ENCODE results near the gene ZBTB20. TPM values are rescaled to one million over a fixed set of nuclear protein-coding genes. Genes with fewer than 3 reads are reported as not detected.

ZBTB20 gene
- total and polyA plus RNA-seq, 2 donors from 2014 or later = 0.99 to 142 TPM

DNA sequence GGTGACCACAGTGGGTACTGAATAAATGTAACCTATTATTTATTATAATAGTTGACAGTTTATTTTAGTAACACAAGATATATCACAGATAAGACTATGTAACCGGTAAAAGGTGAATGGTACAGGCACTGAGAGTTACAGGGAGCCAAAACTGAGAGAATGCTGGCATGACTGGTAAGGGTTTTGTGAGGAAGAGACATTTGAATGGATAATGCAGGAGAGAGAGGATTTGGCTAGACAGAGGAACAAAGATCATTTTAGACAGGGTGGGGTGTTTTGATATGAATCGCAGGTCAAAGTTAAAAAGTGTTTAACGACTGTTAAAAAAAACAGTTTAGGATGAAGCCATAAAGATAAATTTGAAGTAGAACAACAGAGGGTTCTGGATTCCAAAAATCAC, 421.1 kb downstream of the ZBTB20 start:
- no peak overlapping the region for H3K9ac ChIP-seq (ENCODE audit: low read length in 3 of 3)
- no peaks in the 10 kb centered on the region for H3K27me3 ChIP-seq (ENCODE audit: control insufficient read depth, insufficient read depth, low read length)
- peaks cover 0 to 17% (median 5%) of the 10 kb centered on the region in 3 donors for H3K4me1 ChIP-seq (ENCODE audit: control insufficient read depth in 2 of 3, insufficient read depth in 2 of 3, low read depth in 1 of 3, low read length in 3 of 3)
- H3K36me3 ChIP-seq (ENCODE audit: control insufficient read depth in 2 of 3, insufficient read depth in 3 of 3, low read length in 3 of 3) = no peaks in the 10 kb centered on the region
- intact Hi-C loops (cut with DNase I) = no loop called here
- H3K27ac ChIP-seq (ENCODE audit: low read depth in 2 of 2, low read length in 2 of 2) = no peak overlapping the region
- no peaks in the 10 kb centered on the region for H3K9me3 ChIP-seq (ENCODE audit: control insufficient read depth in 2 of 3, insufficient read depth in 1 of 3, low read length in 3 of 3)
- FAIRE-seq (no peak), DNase-seq (no peak)
- no peak overlapping the region for H3K4me3 ChIP-seq (ENCODE audit: low read length in 3 of 3)
- TF ChIP-seq, protein P1, sequence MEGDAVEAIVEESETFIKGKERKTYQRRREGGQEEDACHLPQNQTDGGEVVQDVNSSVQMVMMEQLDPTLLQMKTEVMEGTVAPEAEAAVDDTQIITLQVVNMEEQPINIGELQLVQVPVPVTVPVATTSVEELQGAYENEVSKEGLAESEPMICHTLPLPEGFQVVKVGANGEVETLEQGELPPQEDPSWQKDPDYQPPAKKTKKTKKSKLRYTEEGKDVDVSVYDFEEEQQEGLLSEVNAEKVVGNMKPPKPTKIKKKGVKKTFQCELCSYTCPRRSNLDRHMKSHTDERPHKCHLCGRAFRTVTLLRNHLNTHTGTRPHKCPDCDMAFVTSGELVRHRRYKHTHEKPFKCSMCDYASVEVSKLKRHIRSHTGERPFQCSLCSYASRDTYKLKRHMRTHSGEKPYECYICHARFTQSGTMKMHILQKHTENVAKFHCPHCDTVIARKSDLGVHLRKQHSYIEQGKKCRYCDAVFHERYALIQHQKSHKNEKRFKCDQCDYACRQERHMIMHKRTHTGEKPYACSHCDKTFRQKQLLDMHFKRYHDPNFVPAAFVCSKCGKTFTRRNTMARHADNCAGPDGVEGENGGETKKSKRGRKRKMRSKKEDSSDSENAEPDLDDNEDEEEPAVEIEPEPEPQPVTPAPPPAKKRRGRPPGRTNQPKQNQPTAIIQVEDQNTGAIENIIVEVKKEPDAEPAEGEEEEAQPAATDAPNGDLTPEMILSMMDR (IDR thresholded peaks at IDR 0.05; ENCODE audit: borderline replicate concordance, extremely low read depth, insufficient read depth) = no peak

DNA sequence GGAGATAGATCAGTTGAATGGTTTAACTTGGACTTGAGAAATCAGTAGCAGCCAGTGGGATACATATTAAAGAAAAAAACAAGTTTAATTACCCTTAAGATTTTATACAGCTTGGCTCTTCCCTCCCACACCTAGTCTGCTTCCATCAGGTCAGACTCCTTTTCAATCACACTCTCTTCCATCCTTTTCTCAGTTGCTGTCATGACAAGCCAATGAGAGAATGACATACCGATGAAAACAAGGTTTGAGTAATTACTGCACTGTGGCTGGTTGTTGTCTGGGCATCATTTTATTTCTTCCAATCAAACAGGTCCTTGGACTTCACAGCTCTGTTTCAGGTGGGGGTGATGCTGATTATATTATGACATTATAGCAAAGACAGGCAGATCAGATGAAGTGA, 424.6 kb downstream of the ZBTB20 start:
- Histone ChIP-seq H3K4me1 (ENCODE audit: control insufficient read depth in 2 of 3, insufficient read depth in 2 of 3, low read depth in 1 of 3, low read length in 3 of 3) (peaks cover 0 to 28% (median 11%) of the 10 kb centered on the region in 3 donors), H3K4me3 (ENCODE audit: low read length in 3 of 3) (no peak overlapping the region), H3K36me3 (ENCODE audit: control insufficient read depth in 2 of 3, insufficient read depth in 3 of 3, low read length in 3 of 3) (no peaks in the 10 kb centered on the region), H3K9me3 (ENCODE audit: control insufficient read depth in 2 of 3, insufficient read depth in 1 of 3, low read length in 3 of 3) (no peaks in the 10 kb centered on the region), H3K27me3 (ENCODE audit: control insufficient read depth, insufficient read depth, low read length) (no peaks in the 10 kb centered on the region), H3K9ac (ENCODE audit: low read length in 3 of 3) (no peak overlapping the region), H3K27ac (ENCODE audit: low read depth in 2 of 2, low read length in 2 of 2) (no peak overlapping the region)
- intact Hi-C loops (cut with DNase I) = no loop called here
- DNase-seq (no peak), FAIRE-seq (no peak)
- TF ChIP-seq, protein P1 (IDR thresholded peaks at IDR 0.05; ENCODE audit: borderline replicate concordance, extremely low read depth, insufficient read depth) = no peak

DNA sequence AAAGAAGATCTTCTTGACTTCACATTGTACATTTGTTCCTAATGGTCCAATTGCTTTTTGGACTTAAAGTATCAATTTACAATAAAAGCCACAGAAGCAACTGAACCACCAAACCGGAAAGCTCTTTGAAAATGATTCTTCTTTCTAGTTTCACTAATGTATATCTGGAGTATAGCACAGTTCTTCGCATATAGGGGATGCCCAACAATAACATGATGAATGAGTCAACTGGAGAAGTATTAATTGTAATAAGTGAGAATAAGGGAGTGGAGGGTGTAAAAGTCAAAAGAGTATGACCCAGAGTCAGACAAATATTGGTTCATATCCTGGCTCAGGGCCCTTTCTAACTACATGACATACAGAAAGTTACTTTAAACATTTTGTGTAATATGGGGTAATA, 425.2 kb downstream of the ZBTB20 start:
- intact Hi-C loops (cut with DNase I) = no loop called here
- TF ChIP-seq, protein P1 (IDR thresholded peaks at IDR 0.05; ENCODE audit: borderline replicate concordance, extremely low read depth, insufficient read depth) = no peak
- Histone ChIP-seq H3K27me3 (ENCODE audit: control insufficient read depth, insufficient read depth, low read length) (no peaks in the 10 kb centered on the region), H3K27ac (ENCODE audit: low read depth in 2 of 2, low read length in 2 of 2) (no peak overlapping the region), H3K9me3 (ENCODE audit: control insufficient read depth in 2 of 3, insufficient read depth in 1 of 3, low read length in 3 of 3) (no peaks in the 10 kb centered on the region), H3K9ac (ENCODE audit: low read length in 3 of 3) (no peak overlapping the region), H3K36me3 (ENCODE audit: control insufficient read depth in 2 of 3, insufficient read depth in 3 of 3, low read length in 3 of 3) (no peaks in the 10 kb centered on the region), H3K4me3 (ENCODE audit: low read length in 3 of 3) (no peak overlapping the region), H3K4me1 (ENCODE audit: control insufficient read depth in 2 of 3, insufficient read depth in 2 of 3, low read depth in 1 of 3, low read length in 3 of 3) (peaks cover 0 to 28% (median 11%) of the 10 kb centered on the region in 3 donors)
- FAIRE-seq (no peak), DNase-seq (no peak)

DNA sequence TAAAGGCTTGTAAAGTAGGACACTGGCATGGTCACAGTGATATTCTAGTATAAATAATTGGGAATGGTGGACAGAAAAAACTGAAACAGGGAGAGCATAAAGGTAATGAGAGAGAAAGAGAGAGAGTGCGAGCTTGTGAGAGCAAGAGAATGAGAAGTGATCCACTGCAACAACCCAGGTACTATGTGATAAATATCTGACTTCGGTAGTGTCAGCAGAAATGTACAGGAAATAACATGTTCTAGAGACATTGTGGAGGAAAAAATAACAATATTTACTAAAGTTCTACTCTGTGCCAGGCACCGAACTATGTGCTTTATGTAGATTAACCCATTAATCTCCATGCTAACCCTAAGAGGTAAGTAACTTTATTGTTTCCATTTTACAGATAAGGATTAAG, 425.9 kb downstream of the ZBTB20 start:
- Histone ChIP-seq H3K9ac (ENCODE audit: low read length in 3 of 3) (no peak overlapping the region), H3K27ac (ENCODE audit: low read depth in 2 of 2, low read length in 2 of 2) (peak overlapping the region in 1 of 2 donors; percentile 10), H3K4me3 (ENCODE audit: low read length in 3 of 3) (no peak overlapping the region), H3K4me1 (ENCODE audit: control insufficient read depth in 2 of 3, insufficient read depth in 2 of 3, low read depth in 1 of 3, low read length in 3 of 3) (peaks cover 0 to 31% (median 11%) of the 10 kb centered on the region in 3 donors), H3K27me3 (ENCODE audit: control insufficient read depth, insufficient read depth, low read length) (no peaks in the 10 kb centered on the region), H3K36me3 (ENCODE audit: control insufficient read depth in 2 of 3, insufficient read depth in 3 of 3, low read length in 3 of 3) (no peaks in the 10 kb centered on the region), H3K9me3 (ENCODE audit: control insufficient read depth in 2 of 3, insufficient read depth in 1 of 3, low read length in 3 of 3) (no peaks in the 10 kb centered on the region)
- TF ChIP-seq, protein P1 (IDR thresholded peaks at IDR 0.05; ENCODE audit: borderline replicate concordance, extremely low read depth, insufficient read depth) = no peak
- DNase-seq (no peak), FAIRE-seq (no peak)
- intact Hi-C loops (cut with DNase I) = no loop called here

Data from kidney (tissue), 14 donors.